Fibroblast of upper back skin (primary cell): ENCODE measurements around the gene MROH9.
"Not testable (repeated sequence)": the region's sequence is repeated elsewhere in the genome, so short reads cannot be mapped to it uniquely, and the experiment has no call there.

Experiments
- DNase-seq: peaks from one replicate; pipeline ENCODE4 v3.0.0-alpha.2; 2013

The MROH9 gene, protein sequence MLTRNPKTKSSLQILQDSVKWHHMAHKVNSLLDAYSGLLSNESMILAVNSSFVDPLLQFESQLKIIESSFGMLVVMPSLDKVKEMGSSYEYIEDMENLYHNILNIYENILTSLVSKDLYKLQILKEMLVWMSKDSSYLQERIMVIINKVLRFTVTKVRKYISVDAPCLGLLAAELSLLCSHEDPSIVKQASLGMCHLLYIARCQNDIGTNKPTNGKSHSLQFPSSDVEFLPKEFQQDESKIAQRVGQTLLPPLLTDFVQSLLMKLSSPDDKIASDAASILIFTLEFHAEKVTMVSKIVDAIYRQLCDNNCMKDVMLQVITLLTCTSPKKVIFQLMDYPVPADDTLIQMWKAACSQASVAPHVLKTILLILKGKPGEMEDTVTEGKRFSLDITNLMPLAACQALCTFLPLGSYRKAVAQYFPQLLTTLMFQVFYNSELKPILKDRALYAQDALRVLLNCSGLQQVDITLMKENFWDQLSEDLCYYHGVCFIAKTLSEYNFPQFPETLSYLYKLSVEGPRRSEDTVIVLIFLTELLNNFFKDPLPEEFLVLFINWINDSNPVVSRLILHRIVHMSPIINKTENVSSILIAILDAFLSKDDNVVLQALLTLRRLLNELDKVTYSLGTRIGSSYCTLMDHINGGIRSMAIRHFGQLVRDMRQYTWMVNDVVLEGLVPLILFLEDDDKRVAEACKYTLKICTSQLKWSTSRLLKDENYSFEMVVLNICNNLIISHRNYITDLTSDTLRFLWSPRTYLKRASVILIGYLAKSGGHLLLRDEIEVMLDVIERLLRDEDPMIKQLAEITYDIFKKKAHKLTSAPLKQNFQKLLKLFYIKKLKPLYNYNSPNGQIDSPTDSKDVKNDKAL

DNA sequence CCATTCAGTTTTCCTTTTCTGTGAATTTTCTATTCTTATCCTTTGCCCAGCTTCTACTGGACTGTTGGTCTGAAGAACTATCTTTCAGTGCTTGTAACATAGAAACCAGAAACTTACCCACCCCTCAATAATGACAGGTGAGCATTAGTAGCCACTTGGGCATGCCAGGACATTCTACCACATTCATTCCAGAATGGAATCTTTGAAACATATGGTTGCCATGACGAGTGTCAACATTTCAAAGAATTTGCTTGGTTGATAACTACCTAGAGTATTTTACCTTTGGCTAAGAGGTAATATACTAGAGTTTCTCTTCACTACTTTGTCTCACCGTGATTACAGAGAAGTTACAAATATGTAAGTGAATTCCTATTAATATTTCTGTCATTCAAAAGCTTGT is at the start of gene MROH9:
MROH9 (plus strand) TSS at position 304 of the 400 bp plus-strand sequence. CDS start 10,023 bp downstream, outside the sequence.
- no peak for DNase-seq

GRCh38 chr1:170885551-170885950 is 49.8 kb upstream of the MROH9 start:
- no peak for DNase-seq

- DNase-seq = no peak
Measured at GRCh38 chr1:170886460-170886859, 48.9 kb upstream of the MROH9 start.

DNA sequence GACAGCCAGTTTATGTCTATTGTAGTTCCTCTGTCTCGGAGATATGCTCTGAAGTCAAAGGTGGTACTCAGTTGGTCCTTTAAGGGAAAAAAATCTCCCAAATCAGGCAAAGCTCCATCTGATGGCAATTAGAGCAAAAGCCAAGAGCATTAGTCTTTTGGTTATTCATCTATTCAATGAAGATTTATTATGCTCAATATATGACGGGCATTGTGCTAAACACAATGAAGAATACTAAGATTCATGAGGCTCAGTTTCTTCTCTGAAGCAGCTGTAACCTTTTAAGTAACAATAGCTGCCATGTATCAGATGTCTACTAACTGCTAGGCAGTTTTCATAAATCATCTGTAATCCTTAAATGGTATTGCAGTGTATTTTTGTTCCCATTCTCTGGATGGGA is 47.6 kb upstream of the MROH9 start:
- no peak for DNase-seq

DNA sequence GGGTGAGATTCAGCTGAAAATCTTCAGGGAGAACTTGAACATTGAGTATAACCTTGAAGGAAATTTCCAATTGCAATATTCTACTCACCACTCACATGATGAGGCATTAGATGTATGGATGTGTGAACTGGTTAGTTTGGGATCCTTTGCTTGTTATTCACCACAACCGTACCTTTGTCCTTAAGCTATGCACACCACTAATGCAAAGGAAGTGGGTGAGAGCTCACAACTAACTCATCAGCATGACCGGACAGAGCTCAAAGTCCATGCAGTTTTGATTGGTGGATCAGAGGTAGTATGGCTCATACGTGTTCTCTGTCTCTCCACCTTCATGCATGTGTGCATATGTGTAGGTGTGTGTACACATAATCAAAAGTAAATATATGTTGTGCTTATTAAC is 43.5 kb upstream of the MROH9 start:
- DNase-seq = no peak

DNA sequence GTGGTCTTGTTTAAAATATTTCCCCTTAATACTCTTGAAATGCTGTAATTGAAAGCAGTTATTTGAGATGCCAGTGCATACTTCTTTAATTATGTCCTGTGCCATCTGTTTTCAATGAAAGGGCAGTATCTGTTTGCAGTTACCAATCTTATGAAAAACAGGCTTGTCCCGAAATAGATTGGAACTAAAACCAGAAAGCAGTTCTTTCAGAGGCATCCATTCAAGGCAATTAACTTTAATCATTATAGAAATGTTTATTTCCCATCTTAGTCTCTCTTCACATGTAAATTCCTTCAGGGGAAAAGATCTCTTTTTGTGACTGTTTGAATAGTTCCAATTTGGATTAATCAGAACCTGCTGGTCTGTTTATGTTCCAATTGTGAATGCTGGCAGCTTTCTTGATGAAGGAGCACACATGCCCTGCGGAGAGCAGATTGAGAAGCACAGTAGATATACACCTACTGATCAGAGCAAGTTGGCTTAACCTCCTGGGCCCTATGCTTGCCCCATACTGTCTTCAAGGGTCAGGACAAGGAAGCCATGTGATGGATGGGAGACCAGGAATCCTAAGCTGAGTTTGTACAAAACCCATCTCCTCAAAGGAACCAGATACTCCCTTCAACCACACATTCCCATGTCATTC is 41.6 kb upstream of the MROH9 start:
- DNase-seq = peak; percentile 60

DNA sequence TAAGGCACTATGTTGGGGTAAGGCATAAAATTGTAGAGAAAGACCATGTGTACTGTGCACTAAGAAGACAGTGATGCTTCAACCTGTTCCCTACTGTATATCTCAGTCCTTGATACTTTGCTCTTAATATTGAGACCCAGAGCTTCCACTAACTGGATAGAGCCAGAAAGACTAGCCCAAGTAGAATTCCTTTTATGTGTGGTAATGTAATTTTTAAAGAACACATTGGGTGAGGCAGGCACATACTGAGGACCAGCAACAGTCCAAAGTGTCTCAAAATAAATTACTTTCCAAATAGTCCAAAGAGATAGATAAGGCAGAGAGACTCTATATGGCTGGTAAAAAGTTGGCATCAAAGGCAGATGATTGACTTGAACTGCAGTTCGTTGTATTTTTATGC is 31.4 kb upstream of the MROH9 start:
- DNase-seq = no peak

DNA sequence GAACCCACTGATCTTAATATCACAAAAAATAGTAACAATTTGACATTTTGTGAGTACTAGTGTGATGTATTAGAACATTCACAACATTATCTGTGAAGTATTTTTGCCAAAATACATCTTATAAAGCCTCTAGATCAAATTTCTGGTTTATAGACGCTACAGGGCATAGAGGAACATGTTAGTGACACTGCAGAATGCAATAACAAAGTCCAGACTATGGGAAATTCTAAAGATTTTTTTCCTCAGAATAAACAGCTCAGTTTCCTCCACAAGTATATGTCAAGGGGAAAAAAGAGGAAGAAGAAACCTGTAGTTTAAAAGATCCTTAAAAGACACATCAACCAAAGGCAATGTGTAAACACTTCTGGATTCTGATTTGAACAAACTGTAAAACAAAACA is 26.4 kb upstream of the MROH9 start:
- DNase-seq = no peak

- peak; percentile 61 for DNase-seq
Measured at GRCh38 chr1:170910273-170910672, 25.1 kb upstream of the MROH9 start.

- no peak for DNase-seq
Measured at GRCh38 chr1:170917373-170917772, 18.0 kb upstream of the MROH9 start.

- DNase-seq = peak; percentile 69
Measured at GRCh38 chr1:170924656-170925055, 10.7 kb upstream of the MROH9 start.

DNA sequence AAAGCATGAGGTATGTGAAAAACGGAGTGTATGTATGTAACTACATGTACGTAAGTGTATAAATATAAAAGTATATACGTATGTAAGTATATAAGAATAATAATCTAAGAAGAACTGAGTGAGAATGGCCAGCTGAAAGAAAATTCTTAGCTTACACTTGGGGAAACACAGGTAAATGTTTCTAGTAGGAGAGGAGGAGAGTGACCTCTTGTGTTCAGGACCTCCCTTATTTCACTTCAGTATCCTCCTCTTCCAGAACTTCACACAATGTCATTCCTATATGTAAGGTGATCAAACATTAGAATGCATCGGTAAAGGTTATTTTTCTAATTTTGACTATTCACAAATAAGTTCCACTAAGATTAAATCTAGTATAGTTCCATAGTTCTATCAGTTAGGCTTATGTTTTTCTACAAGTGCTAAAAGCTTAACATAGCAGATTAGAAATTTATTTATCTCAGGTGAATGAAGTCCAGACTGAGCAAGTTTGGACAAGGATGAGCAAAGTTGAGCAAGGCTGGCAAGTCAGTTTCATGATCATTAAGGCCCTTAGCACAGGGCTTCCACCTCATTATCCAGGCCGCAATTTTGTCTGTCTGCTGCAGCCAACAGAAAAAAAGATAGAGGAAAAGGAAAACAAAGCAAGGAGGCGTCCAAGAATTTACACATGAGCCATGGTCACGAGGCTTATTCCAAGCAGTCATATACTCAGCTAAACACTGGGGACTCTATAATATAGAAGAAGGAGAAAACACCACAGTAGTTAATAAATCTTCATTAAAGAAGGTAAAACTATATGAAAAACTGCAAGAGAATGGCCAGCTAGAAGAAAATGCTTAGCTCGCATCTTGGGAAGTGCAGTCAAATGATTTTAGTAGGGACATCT is 7.1 kb upstream of the MROH9 start:
- DNase-seq = peak; percentile 22

- DNase-seq = peak; percentile 87
Measured at GRCh38 chr1:170929412-170929834, 5.9 kb upstream of the MROH9 start.

GRCh38 chr1:170929835-170930554 is 5.3 kb upstream of the MROH9 start:
- DNase-seq = peak; percentile 77

DNA sequence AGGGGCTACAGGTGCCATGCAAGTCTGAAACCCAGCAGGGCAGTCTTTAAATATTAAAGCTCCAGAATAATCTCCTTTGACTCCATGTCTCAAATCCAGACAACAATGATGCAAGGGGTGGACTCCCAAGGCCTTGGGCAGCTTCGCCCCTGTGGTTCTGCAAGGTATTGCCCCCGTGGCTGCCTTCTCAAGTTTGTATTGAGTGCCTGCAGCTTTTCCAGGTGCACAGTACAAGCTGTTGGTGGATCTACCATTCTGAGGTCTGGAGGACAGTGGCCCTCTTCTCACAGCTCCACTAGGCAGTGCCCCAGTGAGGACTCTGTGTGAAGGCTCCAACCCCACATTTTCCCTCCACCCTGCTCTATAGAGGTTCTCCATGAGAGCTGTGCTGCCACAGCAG is 3.7 kb upstream of the MROH9 start:
- DNase-seq = no peak

DNA sequence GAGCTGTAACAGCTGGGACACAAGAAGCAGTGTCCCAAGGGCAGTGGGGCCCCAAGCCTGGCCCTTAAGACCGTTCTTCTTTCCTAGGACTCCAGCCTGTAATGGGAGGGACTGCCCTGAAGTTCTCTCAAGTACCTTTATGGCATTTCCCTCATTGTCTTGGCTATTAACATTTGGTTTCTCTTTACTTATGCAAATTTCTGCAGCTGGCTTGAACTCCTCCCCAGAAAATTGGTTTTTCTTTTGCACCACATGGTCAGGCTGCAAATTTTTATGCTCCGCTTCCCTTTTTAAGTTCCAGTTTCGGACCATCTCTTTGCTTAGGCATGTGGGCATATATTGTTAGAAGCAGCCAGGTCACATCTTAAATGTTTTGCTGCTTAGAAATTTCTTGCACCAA is 3.1 kb upstream of the MROH9 start:
- DNase-seq = no peak

DNA sequence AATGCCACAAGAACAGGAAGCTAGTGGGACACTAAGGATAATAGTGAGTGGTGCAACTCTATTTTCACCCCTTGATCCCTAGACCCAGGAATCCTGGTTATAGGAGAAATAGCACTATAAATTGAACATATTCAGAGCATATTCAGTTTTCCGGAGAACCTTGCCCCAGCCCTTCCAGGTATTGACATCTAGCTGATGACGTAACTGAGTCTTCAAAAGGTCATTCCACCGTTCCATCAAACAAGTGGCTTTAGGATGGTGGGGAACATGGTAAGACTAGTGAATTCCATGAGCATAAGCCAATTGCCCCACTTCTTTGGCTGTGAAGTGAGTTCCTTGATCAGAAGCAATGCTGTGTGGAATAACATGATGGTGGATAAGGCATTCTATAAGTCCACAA is 2.9 kb downstream of the MROH9 start:
- DNase-seq = no peak

DNA sequence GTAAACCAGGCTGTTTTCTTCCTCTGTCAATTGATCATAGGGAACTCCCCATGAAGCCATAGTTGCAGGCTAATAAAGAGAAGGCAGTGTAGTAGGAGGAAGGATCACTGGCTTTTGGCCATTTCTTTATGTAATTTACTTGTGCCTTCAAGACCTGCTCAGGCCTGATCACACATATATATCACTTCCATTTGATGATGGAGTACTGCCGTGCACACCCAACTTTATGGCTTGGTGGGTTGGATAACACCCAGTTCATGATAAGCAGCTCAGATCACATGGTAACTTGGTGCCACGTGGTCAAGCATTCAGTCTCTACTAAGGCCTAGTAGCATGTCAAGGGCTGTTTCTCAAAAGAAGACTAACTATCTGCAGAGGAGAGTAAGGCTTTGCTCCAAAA is 4.1 kb downstream of the MROH9 start:
- no peak for DNase-seq

GRCh38 chr1:170951744-170952143 is 16.4 kb downstream of the MROH9 start:
- not testable (repeated sequence) for DNase-seq

DNA sequence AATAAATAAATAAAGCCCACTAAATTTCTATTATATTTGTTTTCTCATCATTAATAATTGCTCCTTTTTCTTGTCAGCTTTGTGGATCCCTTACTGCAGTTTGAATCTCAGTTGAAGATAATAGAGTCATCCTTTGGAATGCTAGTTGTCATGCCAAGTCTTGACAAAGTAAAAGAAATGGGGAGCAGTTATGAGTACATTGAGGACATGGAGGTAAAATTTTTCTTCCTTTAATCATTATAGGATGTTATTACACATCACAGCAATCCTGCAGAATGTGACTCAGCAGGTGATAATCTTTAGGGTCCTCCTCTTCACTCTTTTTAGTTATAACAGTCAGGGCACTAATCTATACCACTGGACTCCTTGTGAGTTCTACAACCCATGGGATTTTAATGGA is 24.1 kb downstream of the MROH9 start:
- DNase-seq = peak; percentile 80

- DNase-seq = no peak
Measured at GRCh38 chr1:170964506-170964905, 29.2 kb downstream of the MROH9 start.
